ENCODE results near the gene ZYX. TPM values are rescaled to one million over a fixed set of nuclear protein-coding genes. Genes with fewer than 3 reads are reported as not detected.

ZYX gene
- total RNA-seq, 1 donor from 2014 or later: 86.2 TPM

- peaks cover 57% of the 10 kb centered on the region for H3K4me1 ChIP-seq
These were observed 3.8 kb downstream of the ZYX start for GRCh38 chr7:143384661-143385631.

GRCh38 chr7:143385891-143386781 lies 5.0 kb downstream of the ZYX start:
- no peak for DNase-seq (ENCODE audit: extremely low spot score in 2 of 2)

More at GRCh38 chr7:143384661-143385631, 3.8 kb downstream of the ZYX start:
- Histone ChIP-seq H3K4me3 (peak overlapping the region; percentile 93 to 99), H3K36me3 (peaks cover 0 to 22% of the 10 kb centered on the region in 2 donors), H3K27me3 (no peaks in the 10 kb centered on the region), H3K27ac (peak overlapping the region; percentile 94), H3K9me3 (no peaks in the 10 kb centered on the region)
- intact Hi-C loops (cut with DNase I): loop anchor here (5.0 kb wide), 1 partner anchor 98 kb away; the partner anchor contains the start of gene CASP2
- no peak for DNase-seq (ENCODE audit: extremely low spot score in 2 of 2)
- no peak for TF ChIP-seq CTCF (IDR thresholded peaks at IDR 0.05)
- no peak for TF ChIP-seq POLR2AphosphoS5 (IDR thresholded peaks at IDR 0.05; ENCODE audit: insufficient read depth in 1 of 2, low read depth in 1 of 2)
- TF ChIP-seq POLR2A (IDR thresholded peaks at IDR 0.05): no peak

GRCh38 chr7:143387156-143387975 lies 6.2 kb downstream of the ZYX start:
- Histone ChIP-seq H3K27ac (no peak overlapping the region), H3K36me3 (peaks cover 0 to 32% of the 10 kb centered on the region in 2 donors), H3K27me3 (no peaks in the 10 kb centered on the region), H3K9me3 (no peaks in the 10 kb centered on the region), H3K4me1 (peaks cover 72% of the 10 kb centered on the region), H3K4me3 (no peak overlapping the region)
- TF ChIP-seq POLR2AphosphoS5 (IDR thresholded peaks at IDR 0.05; ENCODE audit: insufficient read depth in 1 of 2, low read depth in 1 of 2) (no peak), CTCF (IDR thresholded peaks at IDR 0.05) (no peak), POLR2A (IDR thresholded peaks at IDR 0.05) (no peak)
- no peak for DNase-seq (ENCODE audit: extremely low spot score in 2 of 2)
- intact Hi-C loops (cut with DNase I): no loop called here

More at GRCh38 chr7:143385891-143386781, 5.0 kb downstream of the ZYX start:
- Histone ChIP-seq H3K4me1 (peaks cover 65% of the 10 kb centered on the region), H3K9me3 (no peaks in the 10 kb centered on the region), H3K27me3 (no peaks in the 10 kb centered on the region), H3K27ac (peak overlapping the region; percentile 10), H3K4me3 (peak overlapping the region in 1 of 2 donors; percentile 4), H3K36me3 (peaks cover 0 to 31% of the 10 kb centered on the region in 2 donors)
- intact Hi-C loops (cut with DNase I): no loop called here
- TF ChIP-seq POLR2AphosphoS5 (IDR thresholded peaks at IDR 0.05; ENCODE audit: insufficient read depth in 1 of 2, low read depth in 1 of 2): peak in 1 of 2 donors; percentile 34
- no peak for TF ChIP-seq CTCF (IDR thresholded peaks at IDR 0.05)

GRCh38 chr7:143388051-143388450 lies 6.9 kb downstream of the ZYX start:
- intact Hi-C loops (cut with DNase I): no loop called here
- Histone ChIP-seq H3K4me3 (no peak overlapping the region), H3K27ac (no peak overlapping the region), H3K36me3 (peaks cover 0 to 32% of the 10 kb centered on the region in 2 donors), H3K9me3 (no peaks in the 10 kb centered on the region), H3K4me1 (peaks cover 72% of the 10 kb centered on the region), H3K27me3 (no peaks in the 10 kb centered on the region)
- TF ChIP-seq POLR2A (IDR thresholded peaks at IDR 0.05) (no peak), CTCF (IDR thresholded peaks at IDR 0.05) (no peak), POLR2AphosphoS5 (IDR thresholded peaks at IDR 0.05; ENCODE audit: insufficient read depth in 1 of 2, low read depth in 1 of 2) (no peak)
- no peak for DNase-seq (ENCODE audit: extremely low spot score in 2 of 2)

All from vagina (tissue), 2 donors.